ENCODE measurements around the gene PARD3. TPM values are rescaled to one million over a fixed set of nuclear protein-coding genes. Genes with fewer than 3 reads are reported as not detected.

Gene PARD3
- total and polyA plus RNA-seq, 12 donors: 17.0 to 93.8 (median 47.3) TPM

DNA sequence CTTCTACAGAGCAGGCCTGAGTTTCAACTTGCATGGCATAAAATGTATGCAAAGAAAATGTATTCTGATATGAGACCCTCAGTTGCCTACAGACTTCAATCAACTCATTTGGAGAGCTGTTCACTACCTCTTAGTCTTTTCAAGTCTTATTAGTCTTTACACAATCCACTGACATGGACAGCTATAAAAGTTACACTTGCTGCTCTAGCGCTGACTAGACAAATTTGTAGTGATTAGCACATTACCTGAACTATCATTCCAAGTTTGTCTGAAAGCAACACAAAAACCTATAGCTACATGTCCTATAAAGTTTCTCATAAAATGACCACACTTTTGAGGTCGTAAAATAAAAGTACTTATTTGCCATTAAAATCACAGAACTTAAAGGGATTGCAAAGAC is 83.9 kb downstream of the PARD3 start:
- intact Hi-C loops (cut with DNase I): no loop called here
- WGBS, 4 donors: 88 to 92% (median 90%) methylated on average over 2 of the region's 2 CpGs
- peaks cover 0 to 22% of the 10 kb centered on the region in 2 donors for H3K4me1 ChIP-seq (replicated peaks in 1 of 2)

DNA sequence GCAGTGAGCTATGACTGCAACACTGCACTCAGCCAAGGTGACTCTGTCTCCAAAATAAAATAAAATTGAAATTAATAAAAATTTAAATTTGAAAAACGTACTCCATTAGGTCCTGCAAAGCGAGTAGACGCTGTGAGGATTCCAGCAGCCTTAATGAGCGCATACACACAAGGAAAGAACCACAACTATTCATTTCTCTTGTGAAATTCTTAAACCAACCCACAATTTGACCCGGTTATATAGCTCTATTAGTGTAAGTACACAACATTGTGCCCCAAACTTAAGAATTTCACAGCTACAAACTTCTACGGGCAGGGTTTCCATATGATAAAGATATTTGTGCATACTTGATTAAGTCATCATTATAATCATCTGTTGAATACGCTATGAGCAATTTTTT is 84.4 kb downstream of the PARD3 start:
- no peaks in the 10 kb centered on the region for H3K27me3 ChIP-seq
- no peak overlapping the region for H3K4me3 ChIP-seq
- DNase-seq: no peak
- H3K27ac ChIP-seq: no peak overlapping the region
- 94 to 98% (median 96%) methylated on average over 7 of the region's 7 CpGs for WGBS, 4 donors
- TF ChIP-seq, protein P1, sequence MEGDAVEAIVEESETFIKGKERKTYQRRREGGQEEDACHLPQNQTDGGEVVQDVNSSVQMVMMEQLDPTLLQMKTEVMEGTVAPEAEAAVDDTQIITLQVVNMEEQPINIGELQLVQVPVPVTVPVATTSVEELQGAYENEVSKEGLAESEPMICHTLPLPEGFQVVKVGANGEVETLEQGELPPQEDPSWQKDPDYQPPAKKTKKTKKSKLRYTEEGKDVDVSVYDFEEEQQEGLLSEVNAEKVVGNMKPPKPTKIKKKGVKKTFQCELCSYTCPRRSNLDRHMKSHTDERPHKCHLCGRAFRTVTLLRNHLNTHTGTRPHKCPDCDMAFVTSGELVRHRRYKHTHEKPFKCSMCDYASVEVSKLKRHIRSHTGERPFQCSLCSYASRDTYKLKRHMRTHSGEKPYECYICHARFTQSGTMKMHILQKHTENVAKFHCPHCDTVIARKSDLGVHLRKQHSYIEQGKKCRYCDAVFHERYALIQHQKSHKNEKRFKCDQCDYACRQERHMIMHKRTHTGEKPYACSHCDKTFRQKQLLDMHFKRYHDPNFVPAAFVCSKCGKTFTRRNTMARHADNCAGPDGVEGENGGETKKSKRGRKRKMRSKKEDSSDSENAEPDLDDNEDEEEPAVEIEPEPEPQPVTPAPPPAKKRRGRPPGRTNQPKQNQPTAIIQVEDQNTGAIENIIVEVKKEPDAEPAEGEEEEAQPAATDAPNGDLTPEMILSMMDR (IDR thresholded peaks at IDR 0.05): no peak
- no peak for TF ChIP-seq POLR2A (IDR thresholded peaks at IDR 0.05)
- intact Hi-C loops (cut with DNase I): no loop called here
- H3K4me1 ChIP-seq (replicated peaks in 1 of 2): peaks cover 0 to 22% of the 10 kb centered on the region in 2 donors
- no peaks in the 10 kb centered on the region for H3K36me3 ChIP-seq (replicated peaks in 1 of 2)
- no peaks in the 10 kb centered on the region for H3K9me3 ChIP-seq (replicated peaks in 1 of 3)

More for the DNA sequence above, 83.9 kb downstream of the PARD3 start:
- no peak overlapping the region for H3K4me3 ChIP-seq
- H3K27ac ChIP-seq: no peak overlapping the region
- no peak for TF ChIP-seq POLR2A (IDR thresholded peaks at IDR 0.05)
- TF ChIP-seq, protein P1 (IDR thresholded peaks at IDR 0.05): no peak
- no peaks in the 10 kb centered on the region for H3K27me3 ChIP-seq
- DNase-seq: no peak
- H3K9me3 ChIP-seq (replicated peaks in 1 of 3): no peaks in the 10 kb centered on the region
- H3K36me3 ChIP-seq (replicated peaks in 1 of 2): no peaks in the 10 kb centered on the region

DNA sequence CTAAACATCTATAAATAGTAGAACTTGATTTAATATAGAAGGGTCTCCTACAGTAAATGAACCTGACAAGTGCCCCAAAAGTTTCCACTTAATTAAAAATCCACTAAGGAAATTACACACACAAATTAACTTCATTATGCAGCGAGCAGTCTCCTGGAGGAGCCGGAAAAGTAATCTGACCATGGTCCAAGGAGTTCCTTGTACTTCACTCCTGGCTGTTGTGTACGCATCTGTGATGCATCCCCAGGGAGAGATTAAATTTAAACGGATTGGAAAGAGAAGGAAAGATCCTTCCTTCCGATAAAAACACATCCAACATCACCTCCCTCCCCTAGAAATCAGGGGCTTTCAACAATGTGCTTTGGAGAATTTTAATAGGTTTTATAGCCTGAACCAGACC is 85.5 kb downstream of the PARD3 start:
- DNase-seq: no peak
- H3K9me3 ChIP-seq (replicated peaks in 1 of 3): no peaks in the 10 kb centered on the region
- intact Hi-C loops (cut with DNase I): loop anchor here in 1 of 2 donors (10.0 kb wide), 2 partner anchors 65 to 85 kb away; partner anchors contain the start of gene PARD3
- WGBS, 4 donors: 67 to 80% (median 71%) methylated on average over 5 of the region's 5 CpGs
- no peak overlapping the region for H3K4me3 ChIP-seq
- H3K27me3 ChIP-seq: no peaks in the 10 kb centered on the region
- TF ChIP-seq, protein P1 (IDR thresholded peaks at IDR 0.05): no peak
- TF ChIP-seq POLR2A (IDR thresholded peaks at IDR 0.05): no peak
- H3K36me3 ChIP-seq (replicated peaks in 1 of 2): no peaks in the 10 kb centered on the region
- peaks cover 0 to 24% of the 10 kb centered on the region in 2 donors for H3K4me1 ChIP-seq (replicated peaks in 1 of 2)
- H3K27ac ChIP-seq: no peak overlapping the region

GRCh38 chr10:34728361-34728760 is 86.7 kb downstream of the PARD3 start:
- WGBS, 4 donors: 95 to 96% (median 96%) methylated on average over 1 of the region's 1 CpG
- H3K4me3 ChIP-seq: no peak overlapping the region
- intact Hi-C loops (cut with DNase I): loop anchor here in 1 of 2 donors (10.0 kb wide), 2 partner anchors 64 to 86 kb away; partner anchors contain the start of gene PARD3
- H3K36me3 ChIP-seq (replicated peaks in 1 of 2): no peaks in the 10 kb centered on the region
- peaks cover 0 to 29% of the 10 kb centered on the region in 2 donors for H3K4me1 ChIP-seq (replicated peaks in 1 of 2)
- TF ChIP-seq, protein P1 (IDR thresholded peaks at IDR 0.05): no peak
- TF ChIP-seq POLR2A (IDR thresholded peaks at IDR 0.05): no peak
- no peak for DNase-seq
- no peak overlapping the region for H3K27ac ChIP-seq
- no peaks in the 10 kb centered on the region for H3K27me3 ChIP-seq
- H3K9me3 ChIP-seq (replicated peaks in 1 of 3): no peaks in the 10 kb centered on the region
